Breast epithelium (tissue), 3 donors: ENCODE results near the gene FAM200A.

Source experiments
- POLR2A ChIP-seq: fragments of 450-650 bp; IDR thresholded peaks from one replicate; pipeline ENCODE4 v1.6.1; 2016; ENCODE audit warnings: antibody characterized with exemption, mild to moderate bottlenecking, moderate library complexity
- POLR2AphosphoS5 ChIP-seq, 3 donors: sonication (generic); formaldehyde crosslinking; IDR thresholded peaks; one replicate each; pipeline ENCODE4 v1.6.1; 2017; ENCODE audit warnings: antibody characterized with exemption in 3 of 3

GRCh38 chr7:99499721-99500636 is 51.9 kb downstream of the FAM200A start, which contains the start of gene ZNF394:
- TF ChIP-seq POLR2AphosphoS5 (IDR thresholded peaks at IDR 0.05) (peak; percentile 88 to 97 (median 97)), POLR2A (peak; percentile 70)
